Subcutaneous abdominal adipose tissue (tissue), 5 donors: ENCODE results near the gene ZNF622.
"Not testable (repeated sequence)": the region's sequence is repeated elsewhere in the genome, so short reads cannot be mapped to it uniquely, and the experiment has no call there.

Experiments used
- H3K27ac ChIP-seq: one replicate; pipeline ENCODE4 v1.7.0; 2013; ENCODE audit warnings: low read depth, mild to moderate bottlenecking, inconsistent platforms, low read length, moderate library complexity
- H3K27me3 ChIP-seq, 5 donors: one replicate each; pipeline ENCODE4 v1.7.0; 2013; ENCODE audit warnings: low read length in 5 of 5, inconsistent platforms in 1 of 5; ENCODE audit not compliant: control insufficient read depth in 5 of 5, insufficient read depth in 4 of 5
- H3K36me3 ChIP-seq, 5 donors: one replicate each; pipeline ENCODE4 v1.7.0; 2013; ENCODE audit warnings: low read length in 5 of 5; ENCODE audit not compliant: control insufficient read depth in 5 of 5, insufficient read depth in 5 of 5
- H3K4me1 ChIP-seq, 5 donors: one replicate each; pipeline ENCODE4 v1.7.0; 2013; ENCODE audit warnings: low read length in 5 of 5, mild to moderate bottlenecking in 3 of 5, moderate library complexity in 1 of 5; ENCODE audit not compliant: control insufficient read depth in 5 of 5, insufficient read depth in 5 of 5
- H3K4me3 ChIP-seq, 5 donors: one replicate each; pipeline ENCODE4 v1.7.0; 2013; ENCODE audit warnings: low read length in 5 of 5, low read depth in 1 of 5
- H3K9ac ChIP-seq, 5 donors: one replicate each; pipeline ENCODE4 v1.7.0; 2013; ENCODE audit warnings: low read length in 5 of 5, mild to moderate bottlenecking in 4 of 5, moderate library complexity in 3 of 5
- H3K9me3 ChIP-seq, 5 donors: one replicate each; pipeline ENCODE4 v1.7.0; 2013; ENCODE audit warnings: low read length in 5 of 5; ENCODE audit not compliant: control insufficient read depth in 5 of 5
- donor health status: healthy.
- donor health status: healthy.
- donor health status: healthy.
- donor health status: healthy.
- donor health status: healthy.

The ZNF622 gene

DNA sequence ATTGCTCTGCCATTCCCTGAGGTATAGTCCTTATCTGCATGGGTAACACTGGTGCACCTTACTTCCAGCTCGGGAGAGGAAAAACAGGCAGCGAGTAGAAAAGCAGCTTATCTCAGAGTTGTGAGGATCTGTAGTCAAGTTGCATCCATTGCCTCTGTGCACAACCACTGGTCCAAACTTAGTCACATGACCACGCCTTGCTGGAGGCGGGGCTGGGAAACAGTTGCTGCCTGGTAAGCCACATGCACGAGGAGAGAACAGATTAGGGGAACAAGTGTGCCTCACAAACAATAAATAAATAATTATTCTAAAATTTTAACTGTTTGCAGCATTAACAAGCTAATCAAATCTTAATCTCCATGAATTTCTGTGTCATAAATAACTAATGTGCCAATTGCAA is 18.6 kb downstream of the ZNF622 start:
- no peaks in the 10 kb centered on the region for H3K27me3 ChIP-seq
- H3K4me1 ChIP-seq, result no peaks in the 10 kb centered on the region
- H3K27ac ChIP-seq, result no peak overlapping the region
- no peak overlapping the region for H3K4me3 ChIP-seq
- H3K9ac ChIP-seq, result no peak overlapping the region
- H3K9me3 ChIP-seq, result no peaks in the 10 kb centered on the region
- H3K36me3 ChIP-seq, result peaks cover 25 to 52% (median 42%) of the 10 kb centered on the region in 5 donors

DNA sequence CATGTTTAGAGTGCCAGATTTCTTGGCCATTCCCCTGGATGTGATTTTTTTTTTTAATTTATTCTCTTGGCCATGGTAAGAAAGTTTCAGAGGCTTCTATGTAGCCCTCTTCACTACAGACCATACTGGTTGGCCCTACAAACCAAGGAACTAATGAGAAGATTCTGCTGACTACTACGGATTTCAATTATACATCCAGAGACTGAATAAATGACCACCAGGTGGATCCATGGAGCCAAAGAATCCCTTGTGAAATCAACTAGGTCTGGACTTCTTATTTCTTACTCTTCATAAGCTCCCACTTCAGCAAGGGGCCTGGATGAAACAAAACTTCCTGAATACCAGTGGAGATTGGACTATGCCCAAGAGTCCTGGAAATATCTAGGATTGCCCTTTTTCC is 27.6 kb downstream of the ZNF622 start:
- H3K4me3 ChIP-seq, result no peak overlapping the region

DNA sequence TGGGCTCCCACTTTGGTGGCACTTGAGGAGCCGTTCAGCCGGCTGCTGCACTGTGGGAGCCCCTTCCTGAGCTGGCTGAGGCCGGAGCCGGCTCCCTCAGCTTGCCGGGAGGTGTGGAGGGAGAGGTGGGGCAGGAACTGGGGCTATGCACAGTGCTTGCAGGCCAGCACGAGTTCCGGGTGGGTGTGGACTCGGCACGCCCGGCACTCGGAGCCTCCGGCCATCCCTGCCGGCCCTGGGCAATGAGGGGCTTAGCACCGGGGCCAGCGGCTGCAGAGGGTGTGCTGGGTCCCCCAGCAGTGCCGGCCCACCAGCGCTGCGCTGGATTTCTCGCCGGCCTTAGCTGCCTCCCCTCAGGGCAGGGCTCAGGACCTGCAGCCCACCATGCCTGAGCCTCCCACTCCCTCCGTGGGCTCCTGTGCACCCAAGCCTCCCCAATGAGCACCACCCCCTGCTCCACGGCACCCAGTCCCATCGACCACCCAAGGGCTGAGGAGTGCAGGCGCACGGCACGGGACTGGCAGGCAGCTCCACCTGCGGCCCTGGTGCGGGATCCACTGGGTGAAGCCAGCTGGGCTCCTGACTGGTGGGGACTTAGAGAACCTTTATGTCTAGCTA is 29.4 kb downstream of the ZNF622 start:
- not testable (repeated sequence) for H3K9me3 ChIP-seq, H3K27me3 ChIP-seq, H3K4me1 ChIP-seq, H3K4me3 ChIP-seq, H3K27ac ChIP-seq, H3K36me3 ChIP-seq, H3K9ac ChIP-seq

More for the DNA sequence above, 27.6 kb downstream of the ZNF622 start:
- Histone ChIP-seq H3K27ac (no peak overlapping the region), H3K27me3 (no peaks in the 10 kb centered on the region), H3K4me1 (no peaks in the 10 kb centered on the region), H3K9ac (no peak overlapping the region), H3K36me3 (no peaks in the 10 kb centered on the region), H3K9me3 (no peaks in the 10 kb centered on the region)

DNA sequence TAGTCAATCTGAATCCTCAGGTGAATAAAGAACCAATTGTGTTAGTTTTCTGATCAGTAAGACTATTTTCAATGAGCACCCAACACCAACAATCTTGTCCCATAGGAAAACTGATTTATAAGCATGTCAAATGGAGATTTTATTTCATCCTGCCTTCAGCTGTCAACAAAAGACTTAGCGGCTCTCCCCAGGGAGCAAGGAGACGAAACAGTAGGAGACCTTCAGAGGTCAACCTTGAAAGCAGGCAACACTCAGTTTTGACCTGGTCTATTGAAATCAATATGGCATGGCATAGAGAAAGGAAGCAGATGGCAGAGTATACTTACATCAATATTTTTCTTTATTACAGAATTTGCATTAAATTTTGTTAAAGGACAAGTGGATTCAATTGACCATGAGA is 34.1 kb downstream of the ZNF622 start:
- Histone ChIP-seq H3K27ac (no peak overlapping the region), H3K4me3 (no peak overlapping the region), H3K36me3 (no peaks in the 10 kb centered on the region), H3K9me3 (no peaks in the 10 kb centered on the region), H3K4me1 (no peaks in the 10 kb centered on the region), H3K9ac (no peak overlapping the region), H3K27me3 (peaks cover 0 to 6% (median 4%) of the 10 kb centered on the region in 5 donors)

DNA sequence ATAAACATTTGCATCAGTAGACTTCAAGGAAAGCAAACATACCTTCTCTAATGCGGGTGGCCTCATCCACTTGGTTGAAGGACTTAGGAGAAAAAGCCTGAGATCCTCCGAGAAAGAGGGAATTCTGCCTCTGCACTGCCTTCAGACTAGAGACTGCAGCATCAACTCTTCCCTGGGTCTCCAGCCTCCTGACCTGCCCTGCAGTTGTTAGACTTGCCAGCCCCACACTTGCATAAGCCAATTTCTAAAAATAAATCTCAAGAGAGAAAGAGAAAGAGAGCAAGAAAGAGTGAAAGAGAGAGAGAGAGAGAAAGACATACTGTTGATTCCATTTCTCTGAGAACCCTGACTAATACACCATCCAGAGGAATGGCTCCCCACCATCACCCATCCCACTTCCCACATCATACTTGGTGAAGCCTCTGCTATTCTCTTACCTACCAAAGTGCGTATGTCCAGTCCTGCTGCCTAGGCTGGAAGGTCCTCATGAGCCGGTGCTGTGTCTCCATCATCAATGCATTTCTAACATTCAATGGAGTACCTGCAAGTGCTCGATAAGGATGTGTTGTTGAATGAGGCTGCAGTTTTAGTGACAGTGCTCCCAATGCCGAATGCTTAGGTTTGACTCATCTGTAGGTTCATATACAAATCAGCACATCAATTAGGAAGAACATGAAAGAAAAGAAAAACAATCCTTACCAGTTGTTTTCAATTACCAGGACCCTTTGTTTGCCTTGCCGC is 35.1 kb downstream of the ZNF622 start:
- no peaks in the 10 kb centered on the region for H3K36me3 ChIP-seq
- peaks cover 0 to 8% (median 4%) of the 10 kb centered on the region in 5 donors for H3K27me3 ChIP-seq
- H3K27ac ChIP-seq, result no peak overlapping the region
- no peak overlapping the region for H3K9ac ChIP-seq
- no peak overlapping the region for H3K4me3 ChIP-seq
- no peaks in the 10 kb centered on the region for H3K9me3 ChIP-seq
- no peaks in the 10 kb centered on the region for H3K4me1 ChIP-seq

DNA sequence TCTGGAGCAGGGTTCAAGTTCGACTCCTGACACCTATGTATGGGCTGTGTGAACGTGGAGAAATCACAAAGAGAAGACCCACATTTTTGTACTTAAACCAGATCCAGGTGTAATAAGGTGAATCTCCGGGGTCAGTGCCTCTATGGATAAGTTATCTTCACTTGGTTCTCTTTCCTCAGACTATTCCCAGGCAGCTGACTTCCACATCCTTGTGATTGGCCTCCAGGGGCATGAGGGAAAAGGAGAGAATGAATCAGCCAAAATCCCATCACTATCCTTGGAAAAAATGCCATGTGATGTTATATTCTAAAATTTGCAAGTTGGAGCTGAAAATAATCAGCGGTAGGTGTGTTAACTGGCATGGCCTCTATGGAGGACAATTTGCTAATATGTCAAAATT is 37.2 kb downstream of the ZNF622 start:
- no peak overlapping the region for H3K4me3 ChIP-seq
- no peaks in the 10 kb centered on the region for H3K36me3 ChIP-seq
- H3K9me3 ChIP-seq, result no peaks in the 10 kb centered on the region
- H3K27me3 ChIP-seq, result peaks cover 0 to 8% (median 4%) of the 10 kb centered on the region in 5 donors
- H3K9ac ChIP-seq, result no peak overlapping the region
- H3K4me1 ChIP-seq, result no peaks in the 10 kb centered on the region
- no peak overlapping the region for H3K27ac ChIP-seq

DNA sequence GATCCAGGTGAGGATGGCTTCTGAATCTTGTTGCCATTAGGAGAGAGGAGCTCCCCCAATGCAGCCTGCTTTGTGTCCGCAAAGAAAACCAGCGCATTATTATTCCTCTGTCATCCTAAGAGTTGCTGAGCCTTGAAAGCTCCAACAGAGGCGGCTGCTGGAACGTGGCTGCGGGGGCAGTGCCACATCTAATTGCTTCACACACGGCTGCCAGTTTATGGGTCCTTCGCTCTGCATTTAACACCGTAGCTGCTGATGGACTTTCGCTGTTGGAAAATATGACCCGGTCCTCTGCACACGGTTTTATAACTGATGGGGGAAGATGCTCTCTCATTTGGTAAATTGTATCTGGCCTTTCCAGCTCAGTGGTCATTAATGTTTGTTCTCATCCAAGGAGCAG is 38.0 kb downstream of the ZNF622 start:
- Histone ChIP-seq H3K4me3 (no peak overlapping the region), H3K4me1 (no peaks in the 10 kb centered on the region)

DNA sequence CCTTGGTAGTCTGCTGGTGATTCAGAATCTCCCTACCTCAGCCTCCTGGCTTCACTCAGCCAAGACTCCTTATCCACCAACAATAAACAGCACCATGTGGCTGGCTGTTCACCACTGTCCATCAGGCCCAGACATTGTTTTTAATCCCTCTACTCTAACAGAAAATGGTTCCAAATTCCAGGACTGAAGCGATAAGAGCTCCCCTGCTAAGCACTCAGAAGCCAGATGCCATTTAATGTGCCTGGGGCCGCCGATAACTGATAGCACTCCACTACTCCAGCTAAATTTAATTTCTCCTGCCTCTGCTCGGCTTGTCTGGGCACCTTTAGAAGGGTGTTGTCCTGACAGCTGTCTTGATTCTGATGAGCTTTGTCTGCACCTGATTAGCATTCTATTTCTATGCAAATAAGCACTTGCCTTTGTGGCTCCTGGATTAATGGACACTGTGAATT is 47.1 kb downstream of the ZNF622 start:
- Histone ChIP-seq H3K27ac (no peak overlapping the region), H3K9me3 (no peaks in the 10 kb centered on the region), H3K36me3 (no peaks in the 10 kb centered on the region), H3K27me3 (no peaks in the 10 kb centered on the region), H3K4me3 (no peak overlapping the region), H3K9ac (no peak overlapping the region), H3K4me1 (no peaks in the 10 kb centered on the region)

More for the DNA sequence above, 38.0 kb downstream of the ZNF622 start:
- no peak overlapping the region for H3K9ac ChIP-seq
- H3K27ac ChIP-seq, result no peak overlapping the region
- H3K36me3 ChIP-seq, result no peaks in the 10 kb centered on the region
- peaks cover 0 to 8% (median 4%) of the 10 kb centered on the region in 5 donors for H3K27me3 ChIP-seq
- no peaks in the 10 kb centered on the region for H3K9me3 ChIP-seq

DNA sequence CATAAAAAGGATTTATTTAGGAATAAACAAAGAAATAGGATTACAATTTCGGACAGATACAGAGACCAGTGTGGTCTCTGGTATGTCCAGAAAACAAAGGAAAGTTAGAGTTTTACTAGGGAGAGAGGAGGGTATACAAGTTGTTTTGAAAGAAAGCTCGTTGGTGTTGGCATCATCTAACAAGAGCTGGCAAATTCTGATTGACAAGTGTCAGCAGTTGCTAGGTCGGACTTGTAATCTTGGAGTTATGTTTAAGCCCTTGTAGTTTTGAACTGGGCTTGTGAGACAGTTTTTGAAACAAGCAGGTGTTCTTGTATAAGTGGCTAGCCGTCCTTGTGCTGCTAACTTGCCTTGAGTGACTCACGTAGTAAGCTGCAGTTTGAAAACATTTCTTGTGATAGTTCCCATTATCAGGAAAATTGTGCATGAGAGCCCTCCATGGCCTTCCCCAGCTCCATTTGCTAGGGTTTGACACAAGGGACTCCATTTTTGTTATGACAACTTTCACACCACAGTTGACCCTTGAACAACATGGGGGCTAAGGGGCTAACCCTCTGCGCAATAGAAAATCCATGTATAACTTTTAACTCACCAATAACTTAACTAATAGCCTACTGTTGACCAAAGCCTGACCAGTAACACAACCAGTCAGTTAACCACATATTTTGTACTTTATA is 48.1 kb downstream of the ZNF622 start:
- no peak overlapping the region for H3K9ac ChIP-seq
- peaks cover 0 to under 1% (median 0%) of the 10 kb centered on the region in 5 donors for H3K27me3 ChIP-seq
- H3K9me3 ChIP-seq, result no peaks in the 10 kb centered on the region
- no peak overlapping the region for H3K4me3 ChIP-seq
- no peaks in the 10 kb centered on the region for H3K4me1 ChIP-seq
- H3K36me3 ChIP-seq, result no peaks in the 10 kb centered on the region
- H3K27ac ChIP-seq, result no peak overlapping the region

DNA sequence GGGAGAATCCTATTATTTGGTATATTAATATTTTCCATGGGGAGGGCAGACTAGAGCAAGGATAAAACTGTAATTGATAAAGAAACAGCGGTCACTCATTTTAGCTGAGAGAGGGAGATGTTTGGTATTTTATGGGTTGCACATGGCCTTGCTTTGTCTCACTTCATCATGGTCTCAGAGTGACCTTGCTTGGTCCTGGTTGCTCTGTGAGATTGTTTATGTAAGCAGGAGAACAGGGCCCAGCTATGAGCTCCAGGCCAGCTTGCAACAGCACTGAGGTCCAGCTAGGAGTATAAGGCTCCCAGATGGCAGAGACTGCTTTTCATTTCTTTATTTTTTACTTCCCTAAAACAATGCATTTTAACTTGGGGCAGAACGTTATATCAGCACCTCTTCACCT is 50.7 kb downstream of the ZNF622 start:
- Histone ChIP-seq H3K9me3 (no peaks in the 10 kb centered on the region), H3K9ac (no peak overlapping the region), H3K27me3 (peaks cover 0 to 3% (median 0%) of the 10 kb centered on the region in 5 donors), H3K27ac (no peak overlapping the region), H3K4me1 (no peaks in the 10 kb centered on the region), H3K36me3 (no peaks in the 10 kb centered on the region), H3K4me3 (no peak overlapping the region)
